OCI-LY3 (cell line): ENCODE data around the gene ANKRD65.

ENCODE experiments used
- EZH2phosphoT487 ChIP-seq: fragments of 200-600 bp; shearing (Covaris generic); IDR thresholded peaks from 2 replicates; pipeline ENCODE4 v1.6.1; 2018; ENCODE audit warnings: antibody characterized with exemption, mixed run types, low read depth
- TF ChIP-seq, protein P1 (sequence below): fragments of 200-600, 300-600 bp; sonication (generic); IDR thresholded peaks from 2 replicates; pipeline ENCODE4 v1.5.1; 2014; ENCODE audit warnings: antibody characterized with exemption, low read length, low read depth

DNA sequence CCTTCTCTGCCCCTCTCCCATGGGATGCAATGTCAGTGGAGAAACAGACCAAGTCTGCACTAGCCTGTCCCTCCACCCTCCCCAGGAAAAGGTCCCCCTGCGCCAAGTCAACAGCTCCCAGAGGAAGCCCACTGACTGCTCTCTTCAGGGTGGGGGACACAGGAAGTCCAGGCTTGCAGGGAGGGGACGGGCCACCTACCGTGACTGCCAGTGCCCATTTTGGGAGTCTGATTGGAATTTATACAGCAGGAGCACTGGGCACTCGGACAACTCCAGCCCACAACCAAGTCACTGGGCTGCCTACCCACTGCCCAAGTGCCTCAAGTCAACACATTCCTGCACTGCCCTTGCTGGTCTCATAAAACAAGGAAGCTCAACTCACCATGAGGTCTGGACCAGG is 28.1 kb downstream of the ANKRD65 start:
- TF ChIP-seq, protein P1, sequence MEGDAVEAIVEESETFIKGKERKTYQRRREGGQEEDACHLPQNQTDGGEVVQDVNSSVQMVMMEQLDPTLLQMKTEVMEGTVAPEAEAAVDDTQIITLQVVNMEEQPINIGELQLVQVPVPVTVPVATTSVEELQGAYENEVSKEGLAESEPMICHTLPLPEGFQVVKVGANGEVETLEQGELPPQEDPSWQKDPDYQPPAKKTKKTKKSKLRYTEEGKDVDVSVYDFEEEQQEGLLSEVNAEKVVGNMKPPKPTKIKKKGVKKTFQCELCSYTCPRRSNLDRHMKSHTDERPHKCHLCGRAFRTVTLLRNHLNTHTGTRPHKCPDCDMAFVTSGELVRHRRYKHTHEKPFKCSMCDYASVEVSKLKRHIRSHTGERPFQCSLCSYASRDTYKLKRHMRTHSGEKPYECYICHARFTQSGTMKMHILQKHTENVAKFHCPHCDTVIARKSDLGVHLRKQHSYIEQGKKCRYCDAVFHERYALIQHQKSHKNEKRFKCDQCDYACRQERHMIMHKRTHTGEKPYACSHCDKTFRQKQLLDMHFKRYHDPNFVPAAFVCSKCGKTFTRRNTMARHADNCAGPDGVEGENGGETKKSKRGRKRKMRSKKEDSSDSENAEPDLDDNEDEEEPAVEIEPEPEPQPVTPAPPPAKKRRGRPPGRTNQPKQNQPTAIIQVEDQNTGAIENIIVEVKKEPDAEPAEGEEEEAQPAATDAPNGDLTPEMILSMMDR, result no peak
- no peak for TF ChIP-seq EZH2phosphoT487
